GM21360 (cell line): ENCODE measurements around the gene AFF3.

ENCODE experiments used
- ATAC-seq: cut with Tn5 transposase; IDR thresholded peaks from one replicate; pipeline ENCODE4 v1.9.1; 2021; ENCODE audit warnings: mild to moderate bottlenecking, moderate library complexity; ENCODE audit not compliant: unreplicated experiment

AFF3 gene

GRCh38 chr2:99726691-99727090 is 415.7 kb downstream of the AFF3 start:
- no peak for ATAC-seq

DNA sequence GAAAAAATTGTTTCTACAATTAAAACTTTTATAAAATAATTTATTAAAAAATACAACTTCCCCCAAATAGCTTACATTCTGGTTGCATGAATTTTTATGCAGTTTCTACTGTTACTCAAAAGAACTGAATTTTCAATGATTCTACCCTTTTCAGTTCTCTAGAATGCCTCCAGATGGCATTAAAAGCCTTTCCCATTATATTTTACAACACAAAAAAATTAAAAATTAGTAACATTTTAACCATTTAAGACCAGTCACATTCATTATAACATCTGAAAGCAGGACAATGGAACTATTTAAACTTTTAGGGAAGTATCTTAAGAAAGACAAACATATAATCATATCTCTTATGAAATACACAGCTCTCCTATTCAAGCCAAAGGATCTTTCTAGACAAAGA is 416.6 kb downstream of the AFF3 start:
- no peak for ATAC-seq

DNA sequence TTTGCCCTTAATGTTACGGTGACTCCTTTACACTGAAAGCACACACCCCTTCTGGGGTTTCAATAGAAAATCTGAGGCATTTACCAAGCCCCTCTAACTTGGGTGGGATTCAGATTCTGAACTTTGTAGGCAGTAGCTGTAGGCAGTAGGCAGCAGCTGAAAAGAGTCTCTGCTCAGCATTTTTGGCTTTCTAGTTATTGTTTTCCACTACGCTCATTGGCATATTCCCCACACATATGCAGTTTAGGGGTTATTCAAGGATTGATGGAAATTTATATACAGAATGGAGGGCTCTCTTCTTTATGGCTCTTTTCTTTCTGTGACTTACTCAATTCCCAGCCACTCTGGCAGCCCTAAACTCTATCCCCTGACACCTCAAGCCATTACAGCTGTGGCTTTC is 419.9 kb downstream of the AFF3 start:
- ATAC-seq, result no peak

- ATAC-seq, result no peak
Measured at GRCh38 chr2:99719102-99719501, 423.3 kb downstream of the AFF3 start.

DNA sequence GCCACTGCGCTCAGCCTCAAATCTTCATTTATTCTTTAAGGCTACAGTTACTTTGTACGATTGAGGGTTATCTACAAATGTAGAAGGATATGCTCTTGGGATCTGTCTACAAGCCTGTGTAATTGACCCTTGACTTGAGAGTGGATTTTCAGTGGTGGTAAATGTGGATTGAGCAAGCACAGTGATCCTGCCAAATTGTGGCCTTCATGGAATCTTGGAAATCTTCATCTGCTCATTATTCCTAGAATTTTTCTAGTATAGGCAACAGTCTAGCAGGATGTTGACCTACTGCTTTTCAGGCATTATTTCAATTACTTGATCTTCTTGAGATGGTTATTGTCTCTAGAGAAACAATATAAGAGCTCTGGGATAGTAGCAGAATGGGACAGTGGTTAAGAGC is 426.4 kb downstream of the AFF3 start:
- ATAC-seq, result no peak

GRCh38 chr2:99714349-99714748 is 428.0 kb downstream of the AFF3 start:
- ATAC-seq, result no peak

GRCh38 chr2:99711144-99711543 is 431.2 kb downstream of the AFF3 start:
- ATAC-seq, result no peak

GRCh38 chr2:99710721-99711120 is 431.7 kb downstream of the AFF3 start:
- no peak for ATAC-seq

DNA sequence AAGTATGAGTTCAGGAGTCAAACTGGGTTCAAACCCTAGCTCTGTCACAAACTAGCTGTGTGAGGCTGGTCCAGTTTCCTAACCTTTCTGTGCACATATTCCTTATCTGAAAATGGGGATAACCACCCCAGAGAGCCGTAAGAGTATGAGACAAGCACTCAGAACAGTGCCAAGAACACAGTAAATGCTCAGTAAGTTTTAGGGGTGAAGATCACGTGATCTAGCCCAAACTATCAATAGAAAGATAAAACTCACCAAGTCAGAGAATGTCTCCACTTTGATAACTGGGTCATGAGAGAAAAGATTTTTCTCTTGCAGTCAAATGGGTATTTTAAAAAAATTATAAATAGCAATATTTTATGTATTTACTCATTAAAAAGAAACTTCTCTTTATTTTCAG is 433.2 kb downstream of the AFF3 start:
- no peak for ATAC-seq

DNA sequence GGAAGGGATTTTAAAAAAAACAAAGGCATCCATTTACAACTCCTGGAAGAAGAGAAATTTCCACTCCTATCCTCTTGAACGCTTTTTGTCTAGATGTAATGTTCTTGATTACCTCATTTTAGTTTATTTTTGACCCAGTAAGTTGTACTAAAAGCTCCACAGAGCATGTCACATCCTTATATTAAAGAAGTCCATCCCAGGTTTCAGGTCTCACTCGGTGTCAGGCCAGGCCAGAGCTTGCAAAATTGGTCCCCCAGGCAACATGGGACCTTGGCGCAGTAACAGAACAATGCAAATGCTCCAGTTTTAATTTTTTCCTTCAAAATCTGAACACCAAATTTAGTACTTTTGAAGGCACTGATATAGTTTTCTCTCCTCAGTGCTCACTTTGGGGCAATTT is 434.2 kb downstream of the AFF3 start:
- ATAC-seq, result no peak

GRCh38 chr2:99707592-99707991 is 434.8 kb downstream of the AFF3 start:
- no peak for ATAC-seq

GRCh38 chr2:99706735-99707134 is 435.7 kb downstream of the AFF3 start:
- no peak for ATAC-seq

- ATAC-seq, result no peak
Measured at GRCh38 chr2:99701503-99701902, 440.9 kb downstream of the AFF3 start.

DNA sequence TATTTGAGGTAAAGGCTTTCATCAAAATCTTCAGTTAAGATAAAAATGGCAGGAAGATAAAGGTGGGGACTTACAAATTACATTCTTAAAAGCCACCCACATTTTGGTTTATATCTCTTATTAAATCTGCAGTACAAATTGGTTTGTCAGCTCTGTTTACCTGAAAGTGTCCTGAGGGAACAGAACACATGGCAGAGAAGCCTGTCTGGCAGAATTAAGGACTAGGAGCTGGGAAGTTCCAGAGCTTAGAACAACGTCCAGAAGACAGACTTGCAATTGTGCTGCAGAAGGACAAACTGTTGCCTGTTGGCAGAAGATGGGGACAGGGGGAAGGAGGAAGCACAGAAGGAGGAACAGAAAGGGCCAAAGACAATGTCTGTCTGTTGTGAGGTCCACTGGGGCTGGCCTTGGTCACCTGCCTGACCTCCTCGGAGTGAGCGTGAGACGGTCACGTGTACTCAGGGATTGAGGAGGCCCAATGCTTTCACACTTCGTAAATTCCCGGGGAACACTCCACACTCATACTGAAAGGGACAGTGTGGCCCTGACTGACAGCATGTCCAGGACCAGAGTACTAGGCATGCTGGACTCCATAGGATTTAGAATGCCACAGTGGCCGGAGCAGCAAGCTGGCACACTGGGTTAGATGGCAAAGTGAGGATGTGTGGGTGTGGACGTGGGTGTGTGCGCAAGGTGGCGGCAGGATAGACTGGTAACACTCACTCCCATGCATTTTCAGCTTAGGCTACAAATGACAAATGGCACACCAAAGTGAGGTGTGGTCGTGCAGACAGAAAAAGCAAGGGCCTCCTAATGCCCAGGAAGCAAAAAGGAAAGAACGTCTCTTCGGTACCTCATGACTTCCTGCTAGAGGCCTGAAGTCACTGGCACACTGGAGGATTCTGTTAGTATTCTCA is 441.6 kb downstream of the AFF3 start:
- ATAC-seq, result no peak

DNA sequence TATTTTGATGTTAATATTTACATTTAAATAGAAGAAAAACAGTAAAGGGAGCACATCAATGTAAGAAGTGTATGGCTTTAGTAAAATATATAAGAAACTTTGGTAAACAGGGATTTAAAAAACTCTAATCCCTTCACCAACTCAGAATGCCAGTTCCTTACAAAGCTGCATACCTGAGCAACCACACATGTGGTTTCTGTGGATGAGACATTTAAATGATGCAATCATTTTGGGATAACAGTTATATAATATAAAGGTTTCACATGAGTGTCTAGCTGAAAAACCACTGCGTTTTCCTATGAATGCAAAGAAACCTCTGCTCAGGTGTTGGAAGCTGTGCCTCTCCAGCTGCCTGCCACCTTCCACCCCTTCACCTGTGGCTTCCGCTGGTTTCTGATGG is 443.5 kb downstream of the AFF3 start:
- no peak for ATAC-seq

DNA sequence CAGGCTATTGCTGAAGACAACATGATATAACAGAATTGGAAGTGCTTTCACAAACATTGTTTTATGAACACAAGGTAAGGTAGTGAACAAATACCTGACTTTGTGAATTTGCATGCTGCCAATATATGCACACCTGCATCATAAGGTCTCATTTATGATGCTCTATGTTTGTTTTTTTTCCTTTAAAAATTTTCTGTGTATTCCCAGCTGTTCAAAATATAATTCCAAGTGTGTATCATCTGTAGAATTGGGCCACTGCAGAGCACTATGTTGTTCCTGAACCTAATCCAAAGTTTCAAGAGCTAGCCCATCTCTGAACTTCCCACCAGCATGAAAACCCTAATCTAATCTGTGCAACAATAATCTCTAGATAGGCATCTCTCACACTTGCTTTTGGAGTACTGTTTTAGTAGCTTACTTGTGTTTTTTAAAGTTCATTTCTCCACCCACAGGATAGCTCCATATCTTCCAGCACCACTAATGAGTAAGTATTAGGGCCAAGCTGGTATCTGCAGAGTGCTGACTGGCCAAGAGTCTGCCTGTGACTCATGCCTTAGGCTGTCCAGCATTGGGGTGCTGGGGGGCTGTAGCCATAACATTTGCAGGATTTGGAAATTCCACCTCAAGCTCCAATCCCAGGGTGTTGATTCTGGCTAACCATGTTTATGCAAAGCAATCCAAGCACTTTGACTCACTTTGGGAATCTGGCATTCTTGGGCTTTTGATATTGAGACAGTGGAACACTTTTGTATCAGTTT is 444.4 kb downstream of the AFF3 start:
- no peak for ATAC-seq

- no peak for ATAC-seq
Measured at GRCh38 chr2:99695944-99696253, 446.5 kb downstream of the AFF3 start.

- no peak for ATAC-seq
Measured at GRCh38 chr2:99695130-99695943, 447.1 kb downstream of the AFF3 start.

DNA sequence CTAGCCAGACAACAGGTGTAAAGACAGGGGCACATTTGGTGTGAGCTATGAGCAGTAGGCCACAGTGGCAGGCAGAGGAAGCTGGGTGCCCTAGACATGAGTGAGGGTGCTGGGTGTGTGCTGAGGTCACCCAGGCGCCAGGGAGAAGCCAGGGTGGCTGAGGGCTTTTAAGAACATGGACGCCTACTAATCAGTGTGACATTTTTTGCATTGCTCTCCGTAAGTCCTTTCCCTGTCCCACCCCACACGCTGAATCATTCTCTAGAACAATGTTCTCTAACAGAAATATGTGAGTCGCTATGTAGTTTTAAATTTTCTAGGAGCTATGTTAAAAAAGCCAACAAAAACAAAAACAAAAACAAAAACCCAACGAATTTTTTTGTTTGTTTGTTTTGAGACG is 448.1 kb downstream of the AFF3 start:
- ATAC-seq, result no peak

- no peak for ATAC-seq
Measured at GRCh38 chr2:99692785-99693184, 449.6 kb downstream of the AFF3 start.

DNA sequence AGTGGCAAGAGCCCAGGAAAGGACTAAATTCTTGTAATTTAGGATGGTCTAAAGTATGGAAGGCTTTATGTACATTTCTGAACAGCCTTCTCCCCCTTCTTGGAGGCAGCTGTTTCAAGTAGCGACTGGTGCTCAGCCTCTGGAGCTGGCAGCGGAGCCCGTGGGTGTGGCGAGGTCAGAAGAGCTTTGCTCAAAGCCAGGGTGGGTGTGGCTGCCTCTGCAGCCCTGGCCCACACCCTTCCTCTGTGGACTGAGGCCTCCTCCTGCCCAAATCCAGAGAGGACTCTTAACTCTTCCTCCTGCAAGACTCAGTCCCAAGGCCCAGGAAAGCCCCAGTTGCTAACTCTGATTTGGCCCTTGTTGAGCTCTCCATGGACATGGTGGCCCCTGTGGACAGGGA is 450.5 kb downstream of the AFF3 start:
- ATAC-seq, result no peak
